GM12878 (cell line): ENCODE results near the gene NRP1. TPM values are rescaled to one million over a fixed set of nuclear protein-coding genes. Genes with fewer than 3 reads are reported as not detected.

Experiments used
- ATAC-seq: fragments of 200-7000 bp; cut with Tn5 transposase; 3 replicates; pipeline ENCODE4 v1.9.1; 2020; ENCODE audit warnings: mild to moderate bottlenecking, moderate library complexity
- BruUV-seq: library from RNA; stranded (reverse); fragments of 400-500 nt; replicated peaks from 2 replicates; lab custom pipeline; 2021; lab: Mats Ljungman, UMichigan
- CTCF ChIA-PET: fragments of 300-600 bp; sonication (Branson Sonifier 250); formaldehyde crosslinking; extraction: SDS; loops from one replicate; lab custom pipeline; 2021; ENCODE audit warnings: inconsistent platforms; lab: Yijun Ruan, JAX
- POLR2A ChIA-PET: fragments of 350-600 bp; formaldehyde crosslinking; extraction: SDS; loops from one replicate; lab custom pipeline; 2021; ENCODE audit warnings: inconsistent platforms; lab: Charles Lee
- RAD21 ChIA-PET: fragments of 300-600 bp; sonication (Branson Sonifier 250); formaldehyde crosslinking; loops from one replicate; lab custom pipeline; 2023; ENCODE audit warnings: antibody characterized with exemption; ENCODE audit not compliant: unreplicated experiment; lab: Charles Lee
- SMC1A ChIA-PET: fragments of 300-600 bp; sonication (Branson Sonifier 250); formaldehyde crosslinking; loops from one replicate; lab custom pipeline; 2023; ENCODE audit not compliant: unreplicated experiment, uncharacterized antibody; lab: Charles Lee
- DNase-seq: peaks from one replicate; pipeline ENCODE4 v3.0.0-alpha.2; 2011; ENCODE audit warnings: low read depth, low spot score
- FAIRE-seq: peaks from 3 replicates; lab custom pipeline; 2011; peaks lifted over from hg19 to GRCh38; lab: Jason Lieb, UNC
- H2AFZ ChIP-seq: 2 replicates; pipeline ENCODE4 v1.6.0; 2011; ENCODE audit warnings: low read depth, low read length, control low read depth; ENCODE audit not compliant: control insufficient read depth
- H3K27ac ChIP-seq: 2 replicates; pipeline ENCODE4 v1.5.1; 2011; ENCODE audit warnings: control low read depth; ENCODE audit not compliant: control insufficient read depth, insufficient read depth
- H3K27me3 ChIP-seq, 2 experiments: replicated peaks in 1 of 2; 2 replicates each; pipeline versions ENCODE4 v1.6.0 to v1.6.1; 2011; ENCODE audit warnings: low read length in 1 of 2; ENCODE audit not compliant: control insufficient read depth in 2 of 2, insufficient read depth in 2 of 2
- H3K36me3 ChIP-seq, 2 experiments: 2 replicates each; pipeline ENCODE4 v1.5.1; 2011; ENCODE audit warnings: low read length in 1 of 2; ENCODE audit not compliant: control insufficient read depth in 2 of 2, insufficient read depth in 2 of 2
- H3K4me1 ChIP-seq: 2 replicates; pipeline ENCODE4 v1.6.1; 2011; ENCODE audit warnings: mild to moderate bottlenecking, low read length, moderate library complexity, mixed read lengths; ENCODE audit not compliant: control insufficient read depth, insufficient read depth
- H3K4me2 ChIP-seq: 2 replicates; pipeline ENCODE4 v1.6.0; 2011; ENCODE audit warnings: control low read depth; ENCODE audit not compliant: control insufficient read depth, insufficient read depth
- H3K4me3 ChIP-seq: fragments of 200-600 bp; sonication (generic); 2 replicates; pipeline ENCODE4 v1.5.1; 2016
- H3K79me2 ChIP-seq: 2 replicates; pipeline ENCODE4 v1.6.0; 2011; ENCODE audit warnings: low read length; ENCODE audit not compliant: control insufficient read depth, insufficient read depth
- H3K9ac ChIP-seq: 2 replicates; pipeline ENCODE4 v1.8.0; 2011; ENCODE audit warnings: low read length, control low read depth, mixed read lengths; ENCODE audit not compliant: control insufficient read depth, insufficient read depth
- H3K9me3 ChIP-seq: replicated peaks from 3 replicates; pipeline ENCODE4 v1.5.1; 2011; ENCODE audit warnings: mild to moderate bottlenecking, low read length; ENCODE audit not compliant: control insufficient read depth, insufficient read depth
- H4K20me1 ChIP-seq: 2 replicates; pipeline ENCODE4 v1.6.0; 2011; ENCODE audit not compliant: control insufficient read depth, insufficient read depth
- CHD1 ChIP-seq: IDR thresholded peaks from 2 replicates; pipeline ENCODE4 v1.6.1; 2012; ENCODE audit warnings: low read depth, low read length, improper control_type of control experiment
- DPF2 ChIP-seq: fragments of 450-650 bp; IDR thresholded peaks from 2 replicates; pipeline ENCODE4 v1.6.1; 2017; ENCODE audit warnings: mild to moderate bottlenecking
- IRF3 ChIP-seq: fragments of 450-650 bp; IDR thresholded peaks from 2 replicates; pipeline ENCODE4 v1.6.1; 2014; ENCODE audit warnings: mild to moderate bottlenecking
- KAT2A ChIP-seq: conservative IDR thresholded peaks from 2 replicates; pipeline ENCODE4 v1.6.1; 2011; ENCODE audit warnings: low read depth, low read length; ENCODE audit not compliant: control insufficient read depth
- NFXL1 ChIP-seq: fragments of 450-650 bp; IDR thresholded peaks from 2 replicates; pipeline ENCODE4 v1.6.1; 2017; ENCODE audit warnings: antibody characterized with exemption, mild to moderate bottlenecking, borderline replicate concordance
- NKRF ChIP-seq: fragments of 450-650 bp; conservative IDR thresholded peaks from 2 replicates; pipeline ENCODE4 v1.6.1; 2017; ENCODE audit warnings: mild to moderate bottlenecking, moderate library complexity
- NR2C1 ChIP-seq: fragments of 450-650 bp; IDR thresholded peaks from 2 replicates; pipeline ENCODE4 v1.6.1; 2017; ENCODE audit warnings: antibody characterized with exemption, mild to moderate bottlenecking, moderate library complexity
- NR2C2 ChIP-seq: IDR thresholded peaks from 2 replicates; pipeline ENCODE4 v1.6.1; 2011; ENCODE audit warnings: borderline replicate concordance, low read depth; ENCODE audit not compliant: control insufficient read depth, insufficient read length
- TBL1XR1 ChIP-seq: IDR thresholded peaks from 2 replicates; pipeline ENCODE4 v1.6.1; 2012; ENCODE audit warnings: low read depth, low read length, improper control_type of control experiment
- YBX1 ChIP-seq: fragments of 450-650 bp; IDR thresholded peaks from 2 replicates; pipeline ENCODE4 v1.6.1; 2016; ENCODE audit warnings: antibody characterized with exemption
- WGBS: methylation state at CpG from one replicate; pipeline ENCODE4 v1.1.6; 2016; ENCODE audit warnings: low lambda C conversion rate; ENCODE audit not compliant: insufficient replicate concordance, insufficient coverage; ENCODE audit errors: missing lambda C conversion rate; 5-methylcytosine and 5-hydroxymethylcytosine counted together
- in situ Hi-C: fragments of 300-500 bp; cut with MboI; formaldehyde crosslinking; loops from 9 replicates; pipeline ENCODE4 v1.14.3; 2018; ENCODE audit warnings: mixed read lengths
- intact Hi-C: fragments of 100-400 bp; cut with micrococcal nuclease; formaldehyde crosslinking; loops from one replicate; pipeline ENCODE4 v1.14.2; 2022; ENCODE audit not compliant: unreplicated experiment
- polyA plus RNA-seq, 11 experiments: library from polyadenylated mRNA; depleted of rRNA in 4 of 11; unstranded in 6 of 11; stranded (reverse) in 5 of 11; fragments of >200 nt; fragmentation: Nextera tagmentation in 4 of 11; fragmentation: Illumina TruSeq in 1 of 11; extraction: Ambion mirVana in 4 of 11; extraction: Trizol in 1 of 11; gene quantifications; 1 replicate in 1 of 11; 2 replicates in 10 of 11; pipeline versions ENCODE4 v1.2.1 to v1.2.3, GENCODE V29; 2011 to 2016; ENCODE audit warnings: inconsistent platforms in 2 of 11, missing spikeins in 2 of 11, low read depth in 1 of 11
- total RNA-seq, 4 experiments: library from RNA; depleted of rRNA in 3 of 4; stranded (reverse); fragments of >200 nt in 3 of 4; fragmentation: Illumina TruSeq in 1 of 4; extraction: Trizol in 1 of 4; gene quantifications; 2 replicates each; pipeline versions ENCODE4 v1.2.1 to v1.2.3, GENCODE V29; 2013 to 2021

Gene NRP1
- total and polyA plus RNA-seq, 10 of the 15 experiments (the other 5 are each of a cell fraction or from before 2014, with no cell fraction given), result 0.11 to 12.1 (median 0.52) TPM

- Histone ChIP-seq H3K4me2 (no peak overlapping the region), H3K79me2 (no peaks in the 10 kb centered on the region), H3K9me3 (no peaks in the 10 kb centered on the region), H3K9ac (no peak overlapping the region), H3K4me3 (no peak overlapping the region), H3K27me3 (no peaks in the 10 kb centered on the region; a peak in 1 of 4 replicates), H4K20me1 (no peaks in the 10 kb centered on the region), H2AFZ (no peak overlapping the region), H3K27ac (no peak overlapping the region), H3K36me3 (no peaks in the 10 kb centered on the region), H3K4me1 (no peaks in the 10 kb centered on the region)
- intact Hi-C loops (no loop called here), in situ Hi-C loops (loop anchor here (25.0 kb wide), 1 partner anchor 1459 kb away; no protein-coding TSS in a partner anchor)
- ATAC-seq, result no peak
- TF ChIP-seq NR2C2, result no peak
- TF ChIP-seq NR2C1, result no peak
- no peak for TF ChIP-seq YBX1
- TF ChIP-seq DPF2, result no peak
- TF ChIP-seq NFXL1, result no peak
- DNase-seq, result no peak
- ChIA-PET SMC1A (no interaction called here), POLR2A (no interaction called here), CTCF (interaction anchor here (0.5 kb wide), 1 partner anchor 93 kb away, joined by 3 read pairs; no protein-coding TSS in a partner anchor), RAD21 (no interaction called here)
- no TSS peak for BruUV-seq
- FAIRE-seq, result no peak
- 14% methylated on average over 3 of the region's 3 CpGs for WGBS
These were observed 156.3 kb downstream of the NRP1 start for GRCh38 chr10:33178026-33178755.

GRCh38 chr10:33176688-33177087 lies 157.8 kb downstream of the NRP1 start:
- no peaks in the 10 kb centered on the region; a peak in 1 of 4 replicates for H3K27me3 ChIP-seq
- intact Hi-C loops, result no loop called here
- no peaks in the 10 kb centered on the region for H3K36me3 ChIP-seq
- no peaks in the 10 kb centered on the region for H3K9me3 ChIP-seq
- no TSS peak for BruUV-seq
- ChIA-PET RAD21 (no interaction called here), CTCF (no interaction called here), POLR2A (no interaction called here), SMC1A (interaction anchor here (1.4 kb wide), 1 partner anchor 17 kb away, joined by 3 read pairs; no protein-coding TSS in a partner anchor)
- no peak overlapping the region for H3K4me2 ChIP-seq
- H3K79me2 ChIP-seq, result no peaks in the 10 kb centered on the region
- no peak overlapping the region for H3K27ac ChIP-seq
- no peak overlapping the region for H3K4me3 ChIP-seq
- ATAC-seq (no peak), FAIRE-seq (no peak), DNase-seq (no peak)
- H4K20me1 ChIP-seq, result no peaks in the 10 kb centered on the region
- H2AFZ ChIP-seq, result no peak overlapping the region
- in situ Hi-C loops, result loop anchor here (25.0 kb wide), 1 partner anchor 1461 kb away; no protein-coding TSS in a partner anchor
- H3K9ac ChIP-seq, result no peak overlapping the region
- no peaks in the 10 kb centered on the region for H3K4me1 ChIP-seq
- TF ChIP-seq CHD1 (no peak), TBL1XR1 (no peak), NKRF (no peak), IRF3 (no peak), KAT2A (no peak)
- WGBS, result 15% methylated on average over 2 of the region's 2 CpGs
